Natural killer cell (primary cell): ENCODE results near the gene TINAG. TPM values are rescaled to one million over a fixed set of nuclear protein-coding genes. Genes with fewer than 3 reads are reported as not detected.

Experiments
- ATAC-seq, 3 donors: fragments of 150-1000 bp in 2 of 3; fragments of 200-7000 bp in 1 of 3; cut with Tn5 transposase; 1 replicate in 1 of 3; 2 replicates in 2 of 3; pipeline ENCODE4 v1.10.0; 2021; ENCODE audit warnings: mild to moderate bottlenecking in 2 of 3, moderate library complexity in 2 of 3
- DNase-seq, 2 donors: peaks; one replicate each; pipeline versions ENCODE4 v3.0.0 to v3.0.0-alpha.2; 2013 to 2021; ENCODE audit warnings: mixed read lengths in 1 of 2
- H3K27ac ChIP-seq: one replicate; pipeline ENCODE4 v1.5.1; 2013; ENCODE audit warnings: mild to moderate bottlenecking, low read length
- H3K27me3 ChIP-seq: one replicate; pipeline ENCODE4 v1.6.1; 2013; ENCODE audit warnings: low read length; ENCODE audit not compliant: control insufficient read depth, insufficient read depth
- H3K36me3 ChIP-seq: one replicate; pipeline ENCODE4 v1.6.1; 2013; ENCODE audit warnings: low read length; ENCODE audit not compliant: control insufficient read depth, insufficient read depth
- H3K4me1 ChIP-seq: one replicate; pipeline ENCODE4 v1.6.1; 2013; ENCODE audit warnings: low read length; ENCODE audit not compliant: control insufficient read depth, insufficient read depth
- H3K4me3 ChIP-seq: one replicate; pipeline ENCODE4 v1.5.1; 2013; ENCODE audit warnings: low read length
- H3K9me3 ChIP-seq: one replicate; pipeline ENCODE4 v1.6.1; 2013; ENCODE audit warnings: low read length; ENCODE audit not compliant: control insufficient read depth, insufficient read depth
- H3K27ac Mint-ChIP-seq, 2 donors: one replicate each; pipeline ENCODE4 v1.8.0; 2022; ENCODE audit warnings: mild to moderate bottlenecking in 2 of 2, mixed read lengths in 2 of 2, moderate library complexity in 1 of 2
- H3K27me3 Mint-ChIP-seq, 2 donors: one replicate each; pipeline ENCODE4 v1.8.0; 2022; ENCODE audit warnings: low read depth in 2 of 2, mixed read lengths in 2 of 2
- H3K36me3 Mint-ChIP-seq: one replicate; pipeline ENCODE4 v1.8.0; 2022; ENCODE audit warnings: mixed read lengths
- H3K4me1 Mint-ChIP-seq, 2 donors: one replicate each; pipeline ENCODE4 v1.8.0; 2022; ENCODE audit warnings: mixed read lengths in 2 of 2
- H3K4me3 Mint-ChIP-seq: one replicate; pipeline ENCODE4 v1.8.0; 2022; ENCODE audit warnings: mild to moderate bottlenecking, moderate library complexity, mixed read lengths
- H3K9me3 Mint-ChIP-seq, 2 donors: one replicate each; pipeline ENCODE4 v1.8.0; 2022; ENCODE audit warnings: mixed read lengths in 2 of 2
- WGBS: methylation state at CpG from one replicate; pipeline ENCODE4 v1.1.7; 2013; ENCODE audit warnings: missing lambda C conversion rate; ENCODE audit not compliant: insufficient coverage; 5-methylcytosine and 5-hydroxymethylcytosine counted together
- intact Hi-C: fragments of 100-400 bp; cut with micrococcal nuclease; formaldehyde crosslinking; loops from one replicate; pipeline ENCODE4 v1.14.2; 2022
- total RNA-seq, 4 donors: library from RNA; stranded (reverse); fragments of 120-200 nt in 1 of 4; gene quantifications; one replicate each; pipeline versions ENCODE4 v1.2.3 to v1.2.4, GENCODE V29; 2013 to 2022
- TF ChIP-seq, protein P1 (sequence below): fragments of 200-600 bp; IDR thresholded peaks from one replicate; pipeline ENCODE4 v1.8.0; 2022; ENCODE audit warnings: antibody characterized with exemption

TINAG gene
- total RNA-seq, 3 donors from 2014 or later (not counting 1 experiment from before 2014, with no cell fraction given), result not detected

DNA sequence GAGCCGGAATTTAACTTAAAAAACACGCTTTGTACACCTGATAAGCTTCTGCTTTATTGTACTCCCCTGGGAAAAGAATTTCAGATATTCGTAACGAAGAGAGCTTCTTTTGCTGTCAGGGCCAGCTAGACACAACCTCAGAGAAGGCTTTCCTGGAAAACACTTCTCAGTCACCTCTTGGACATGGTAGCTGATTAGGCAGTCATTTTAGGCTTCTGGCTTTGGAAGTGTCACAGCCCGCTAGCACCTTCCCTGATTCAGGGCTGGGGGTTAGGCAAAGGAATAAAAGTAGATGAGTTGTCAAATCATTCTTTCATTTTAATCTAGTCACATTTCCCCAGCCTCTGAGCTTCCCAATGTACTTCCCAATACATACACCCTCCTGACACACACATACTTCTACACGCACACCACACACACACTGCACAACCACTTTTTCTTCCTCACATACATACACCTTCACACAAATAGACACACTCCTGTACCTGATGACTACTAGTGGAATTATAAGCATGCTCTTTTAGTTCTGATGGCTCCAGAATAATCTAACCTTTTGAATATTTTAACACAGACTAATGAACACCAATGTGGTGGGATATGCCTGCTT is 34.9 kb upstream of the TINAG start:
- no peak overlapping the region for H3K27ac ChIP-seq
- Mint-ChIP-seq H3K27me3 (no peaks in the 10 kb centered on the region), H3K4me3 (no peak overlapping the region), H3K27ac (no peak overlapping the region), H3K9me3 (peaks cover 12 to 14% of the 10 kb centered on the region in 2 donors), H3K36me3 (no peaks in the 10 kb centered on the region), H3K4me1 (no peaks in the 10 kb centered on the region)
- 90% methylated on average over 6 of the region's 6 CpGs for WGBS
- no peaks in the 10 kb centered on the region for H3K4me1 ChIP-seq
- DNase-seq (no peak), ATAC-seq (no peak)
- TF ChIP-seq, protein P1, sequence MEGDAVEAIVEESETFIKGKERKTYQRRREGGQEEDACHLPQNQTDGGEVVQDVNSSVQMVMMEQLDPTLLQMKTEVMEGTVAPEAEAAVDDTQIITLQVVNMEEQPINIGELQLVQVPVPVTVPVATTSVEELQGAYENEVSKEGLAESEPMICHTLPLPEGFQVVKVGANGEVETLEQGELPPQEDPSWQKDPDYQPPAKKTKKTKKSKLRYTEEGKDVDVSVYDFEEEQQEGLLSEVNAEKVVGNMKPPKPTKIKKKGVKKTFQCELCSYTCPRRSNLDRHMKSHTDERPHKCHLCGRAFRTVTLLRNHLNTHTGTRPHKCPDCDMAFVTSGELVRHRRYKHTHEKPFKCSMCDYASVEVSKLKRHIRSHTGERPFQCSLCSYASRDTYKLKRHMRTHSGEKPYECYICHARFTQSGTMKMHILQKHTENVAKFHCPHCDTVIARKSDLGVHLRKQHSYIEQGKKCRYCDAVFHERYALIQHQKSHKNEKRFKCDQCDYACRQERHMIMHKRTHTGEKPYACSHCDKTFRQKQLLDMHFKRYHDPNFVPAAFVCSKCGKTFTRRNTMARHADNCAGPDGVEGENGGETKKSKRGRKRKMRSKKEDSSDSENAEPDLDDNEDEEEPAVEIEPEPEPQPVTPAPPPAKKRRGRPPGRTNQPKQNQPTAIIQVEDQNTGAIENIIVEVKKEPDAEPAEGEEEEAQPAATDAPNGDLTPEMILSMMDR, result no peak
- H3K36me3 ChIP-seq, result no peaks in the 10 kb centered on the region
- no peaks in the 10 kb centered on the region for H3K27me3 ChIP-seq
- H3K4me3 ChIP-seq, result no peak overlapping the region
- intact Hi-C loops, result no loop called here
- peaks cover 6% of the 10 kb centered on the region for H3K9me3 ChIP-seq

DNA sequence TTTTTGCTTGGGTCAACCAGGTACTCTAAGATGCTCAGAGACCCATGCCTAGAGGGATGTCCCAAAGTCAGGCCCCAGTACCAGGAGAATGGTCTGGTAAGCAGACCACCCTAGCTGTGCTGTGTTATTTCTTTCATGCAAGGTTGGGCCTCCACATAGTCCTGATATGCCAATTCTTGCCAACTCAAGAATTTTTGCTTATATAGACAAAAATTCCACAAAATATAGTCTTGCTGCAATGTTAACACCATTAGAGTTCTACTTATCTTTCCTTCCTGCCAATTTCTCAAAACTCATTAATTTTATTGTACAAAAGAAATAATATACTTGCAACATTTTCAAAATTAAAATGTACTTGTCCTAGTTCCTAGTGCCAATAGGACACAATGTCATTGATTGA is 33.9 kb upstream of the TINAG start:
- no peaks in the 10 kb centered on the region for H3K27me3 Mint-ChIP-seq
- ATAC-seq, result no peak
- H3K27ac Mint-ChIP-seq, result no peak overlapping the region
- intact Hi-C loops, result no loop called here
- peaks cover 6% of the 10 kb centered on the region for H3K9me3 ChIP-seq
- TF ChIP-seq, protein P1, result no peak
- H3K4me1 ChIP-seq, result no peaks in the 10 kb centered on the region
- no peaks in the 10 kb centered on the region for H3K36me3 ChIP-seq
- no peak overlapping the region for H3K4me3 Mint-ChIP-seq
- DNase-seq, result no peak
- H3K9me3 Mint-ChIP-seq, result peaks cover 14 to 18% of the 10 kb centered on the region in 2 donors
- H3K27ac ChIP-seq, result no peak overlapping the region
- no peaks in the 10 kb centered on the region for H3K36me3 Mint-ChIP-seq
- H3K27me3 ChIP-seq, result no peaks in the 10 kb centered on the region
- H3K4me1 Mint-ChIP-seq, result no peaks in the 10 kb centered on the region
- no peak overlapping the region for H3K4me3 ChIP-seq

DNA sequence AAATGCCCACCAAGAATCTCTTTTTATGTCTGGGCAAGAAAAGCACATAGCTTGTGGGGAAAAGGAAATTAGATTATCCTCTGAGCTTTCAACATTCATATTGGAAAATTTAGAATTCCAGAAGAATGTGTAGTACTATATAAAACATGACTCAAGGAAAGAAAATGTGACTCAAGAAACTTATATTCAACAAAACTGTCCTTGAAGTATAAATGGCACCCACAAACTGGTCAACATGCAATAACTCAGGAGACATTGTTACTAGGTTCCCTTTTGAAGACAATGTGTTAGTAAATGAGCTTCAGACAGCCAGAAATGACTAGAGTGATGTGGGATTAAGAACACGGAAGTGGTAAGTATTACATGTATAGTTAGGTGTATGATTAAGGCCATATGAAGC is 26.1 kb upstream of the TINAG start:
- TF ChIP-seq, protein P1, result no peak
- Mint-ChIP-seq H3K4me1 (no peaks in the 10 kb centered on the region), H3K36me3 (no peaks in the 10 kb centered on the region), H3K4me3 (no peak overlapping the region), H3K9me3 (peaks cover 13 to 16% of the 10 kb centered on the region in 2 donors), H3K27me3 (no peaks in the 10 kb centered on the region), H3K27ac (no peak overlapping the region)
- Histone ChIP-seq H3K36me3 (no peaks in the 10 kb centered on the region), H3K9me3 (no peaks in the 10 kb centered on the region), H3K4me1 (no peaks in the 10 kb centered on the region), H3K27me3 (no peaks in the 10 kb centered on the region), H3K4me3 (no peak overlapping the region), H3K27ac (no peak overlapping the region)
- ATAC-seq (no peak), DNase-seq (no peak)
- WGBS, result 87% methylated on average over 1 of the region's 1 CpG
- intact Hi-C loops, result no loop called here

DNA sequence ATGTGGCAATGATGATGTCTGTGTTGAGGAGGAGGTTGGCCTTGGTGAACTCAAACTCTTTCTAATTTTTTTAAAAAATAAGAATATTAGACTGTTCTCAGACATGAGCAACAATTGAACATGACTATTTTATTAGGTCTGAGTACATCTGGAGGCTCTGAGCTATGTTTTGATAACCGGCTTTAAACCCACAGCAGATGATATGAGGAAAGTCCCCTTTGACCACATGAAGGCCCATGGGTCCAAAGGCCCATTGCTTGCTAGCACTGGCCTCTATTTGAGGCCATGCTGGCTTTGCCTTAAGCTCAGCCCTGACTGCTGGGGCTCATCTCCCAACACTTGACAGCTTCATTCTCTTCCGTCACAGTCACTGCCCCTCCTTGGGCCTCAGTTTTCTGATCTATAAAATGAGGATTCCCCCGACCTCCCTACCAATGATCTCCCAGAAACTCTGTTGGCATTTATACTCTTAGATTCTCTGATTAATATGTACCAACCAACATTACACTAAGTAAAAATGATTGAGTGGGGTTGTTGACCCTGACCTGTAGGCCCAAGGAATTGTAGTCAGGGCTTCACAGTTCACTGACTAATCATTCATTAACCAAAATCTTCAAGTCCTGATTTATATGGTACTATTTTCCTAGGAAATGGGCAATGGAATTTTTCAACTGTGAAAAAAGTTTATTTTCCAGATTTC is 23.9 kb upstream of the TINAG start:
- H3K36me3 Mint-ChIP-seq, result no peaks in the 10 kb centered on the region
- H3K9me3 Mint-ChIP-seq, result peaks cover 8 to 16% of the 10 kb centered on the region in 2 donors
- no peak overlapping the region for H3K27ac Mint-ChIP-seq
- Histone ChIP-seq H3K4me1 (no peaks in the 10 kb centered on the region), H3K4me3 (no peak overlapping the region), H3K27me3 (no peaks in the 10 kb centered on the region), H3K9me3 (no peaks in the 10 kb centered on the region), H3K36me3 (no peaks in the 10 kb centered on the region), H3K27ac (no peak overlapping the region)
- 81% methylated on average over 3 of the region's 3 CpGs for WGBS
- TF ChIP-seq, protein P1, result no peak
- H3K27me3 Mint-ChIP-seq, result no peaks in the 10 kb centered on the region
- ATAC-seq, result no peak
- intact Hi-C loops, result no loop called here
- no peak overlapping the region for H3K4me3 Mint-ChIP-seq
- H3K4me1 Mint-ChIP-seq, result no peaks in the 10 kb centered on the region
- no peak for DNase-seq
